ENCODE results near the gene KIAA1671.

DNA sequence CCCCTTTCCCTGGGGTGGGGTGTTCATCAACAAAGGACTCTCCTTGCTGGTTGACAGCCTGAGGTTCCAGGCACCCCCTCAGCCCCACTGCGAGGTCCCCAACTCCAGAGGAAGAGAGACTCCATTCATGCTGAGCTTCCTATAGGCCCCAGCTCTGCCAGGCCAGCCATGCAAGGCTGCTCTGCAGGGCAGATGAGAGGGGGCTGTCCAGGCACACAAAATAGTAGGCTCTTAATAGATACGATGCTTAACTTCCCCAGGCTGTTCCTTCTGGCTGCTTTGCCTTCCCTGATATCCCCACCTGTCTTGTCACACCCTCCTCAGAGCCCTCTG lies 202.1 kb downstream of the KIAA1671 start:
- TF ChIP-seq, protein P1, sequence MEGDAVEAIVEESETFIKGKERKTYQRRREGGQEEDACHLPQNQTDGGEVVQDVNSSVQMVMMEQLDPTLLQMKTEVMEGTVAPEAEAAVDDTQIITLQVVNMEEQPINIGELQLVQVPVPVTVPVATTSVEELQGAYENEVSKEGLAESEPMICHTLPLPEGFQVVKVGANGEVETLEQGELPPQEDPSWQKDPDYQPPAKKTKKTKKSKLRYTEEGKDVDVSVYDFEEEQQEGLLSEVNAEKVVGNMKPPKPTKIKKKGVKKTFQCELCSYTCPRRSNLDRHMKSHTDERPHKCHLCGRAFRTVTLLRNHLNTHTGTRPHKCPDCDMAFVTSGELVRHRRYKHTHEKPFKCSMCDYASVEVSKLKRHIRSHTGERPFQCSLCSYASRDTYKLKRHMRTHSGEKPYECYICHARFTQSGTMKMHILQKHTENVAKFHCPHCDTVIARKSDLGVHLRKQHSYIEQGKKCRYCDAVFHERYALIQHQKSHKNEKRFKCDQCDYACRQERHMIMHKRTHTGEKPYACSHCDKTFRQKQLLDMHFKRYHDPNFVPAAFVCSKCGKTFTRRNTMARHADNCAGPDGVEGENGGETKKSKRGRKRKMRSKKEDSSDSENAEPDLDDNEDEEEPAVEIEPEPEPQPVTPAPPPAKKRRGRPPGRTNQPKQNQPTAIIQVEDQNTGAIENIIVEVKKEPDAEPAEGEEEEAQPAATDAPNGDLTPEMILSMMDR (conservative IDR thresholded peaks at IDR 0.05; ENCODE audit: low read depth, low read length) = no peak
- TF ChIP-seq SMC3 (IDR thresholded peaks at IDR 0.05; ENCODE audit: low read depth, low read length) (no peak), FOS (IDR thresholded peaks at IDR 0.05; ENCODE audit: low read depth, low read length) (no peak), RFX5 (IDR thresholded peaks at IDR 0.05; ENCODE audit: low read depth, low read length) (no peak), RAD21 (IDR thresholded peaks at IDR 0.05; ENCODE audit: low read length) (no peak), MXI1 (IDR thresholded peaks at IDR 0.05; ENCODE audit: borderline replicate concordance, low read depth, low read length) (no peak), POLR2A (IDR thresholded peaks at IDR 0.05; ENCODE audit: low read depth, low read length) (no peak), MAFK (IDR thresholded peaks at IDR 0.05; ENCODE audit: low read depth, low read length) (no peak), RCOR1 (IDR thresholded peaks at IDR 0.05; ENCODE audit: insufficient replicate concordance, low read length) (no peak), BHLHE40 (IDR thresholded peaks at IDR 0.05; ENCODE audit: low read depth, low read length) (no peak), CEBPB (IDR thresholded peaks at IDR 0.05; ENCODE audit: low read depth, low read length) (no peak)
- TF ChIP-seq, protein P2, sequence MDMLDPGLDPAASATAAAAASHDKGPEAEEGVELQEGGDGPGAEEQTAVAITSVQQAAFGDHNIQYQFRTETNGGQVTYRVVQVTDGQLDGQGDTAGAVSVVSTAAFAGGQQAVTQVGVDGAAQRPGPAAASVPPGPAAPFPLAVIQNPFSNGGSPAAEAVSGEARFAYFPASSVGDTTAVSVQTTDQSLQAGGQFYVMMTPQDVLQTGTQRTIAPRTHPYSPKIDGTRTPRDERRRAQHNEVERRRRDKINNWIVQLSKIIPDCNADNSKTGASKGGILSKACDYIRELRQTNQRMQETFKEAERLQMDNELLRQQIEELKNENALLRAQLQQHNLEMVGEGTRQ (IDR thresholded peaks at IDR 0.05; ENCODE audit: low read depth, low read length) = no peak
